H1 (cell line): ENCODE data around the gene SPIB. TPM values are rescaled to one million over a fixed set of nuclear protein-coding genes. Genes with fewer than 3 reads are reported as not detected.
A peak's percentile ranks its signal among the peaks of the same experiment; 100 is the strongest.

Experiments used
- CTCF ChIA-PET: fragments of 300-600 bp; sonication (Branson Sonifier 250); formaldehyde crosslinking; loops from one replicate; lab custom pipeline; 2021; ENCODE audit not compliant: partially characterized antibody; lab: Charles Lee
- POLR2A ChIA-PET: fragments of 300-600 bp; sonication (Branson Sonifier 250); formaldehyde crosslinking; loops from one replicate; lab custom pipeline; 2021; ENCODE audit warnings: inconsistent platforms; ENCODE audit not compliant: partially characterized antibody; lab: Charles Lee
- DNase-seq, 2 experiments: peaks; one replicate each; pipeline versions ENCODE4 v3.0.0 to v3.0.0-alpha.2; 2010 to 2022; ENCODE audit warnings: low spot score in 2 of 2, low read depth in 1 of 2, mixed read lengths in 1 of 2
- FAIRE-seq: peaks from 2 replicates; lab custom pipeline; 2011; peaks lifted over from hg19 to GRCh38; lab: Jason Lieb, UNC
- H2AFZ ChIP-seq: 2 replicates; pipeline ENCODE4 v1.8.1; 2012; ENCODE audit warnings: low read length, inconsistent platforms
- H2AK5ac ChIP-seq: 2 replicates; pipeline ENCODE4 v1.6.1; 2013; ENCODE audit warnings: low read depth, low read length
- H2BK120ac ChIP-seq: replicated peaks from 2 replicates; pipeline ENCODE3; 2013; ENCODE audit warnings: low read depth, low read length, inconsistent platforms
- H2BK12ac ChIP-seq: 2 replicates; pipeline ENCODE4 v1.6.1; 2013; ENCODE audit warnings: low read depth, low read length
- H2BK15ac ChIP-seq: 2 replicates; pipeline ENCODE4 v1.6.1; 2013; ENCODE audit warnings: low read length
- H2BK20ac ChIP-seq: 2 replicates; pipeline ENCODE4 v1.6.1; 2013; ENCODE audit warnings: low read length
- H2BK5ac ChIP-seq: 2 replicates; pipeline ENCODE4 v1.6.1; 2013; ENCODE audit warnings: low read depth, low read length
- H3K14ac ChIP-seq: 2 replicates; pipeline ENCODE4 v1.6.1; 2013; ENCODE audit warnings: inconsistent platforms; ENCODE audit not compliant: insufficient read length
- H3K18ac ChIP-seq: 2 replicates; pipeline ENCODE4 v1.6.1; 2013; ENCODE audit warnings: low read length; ENCODE audit errors: extremely low read depth
- H3K23ac ChIP-seq: 2 replicates; pipeline ENCODE4 v1.6.1; 2013; ENCODE audit warnings: inconsistent platforms; ENCODE audit not compliant: insufficient read length
- H3K23me2 ChIP-seq: 2 replicates; pipeline ENCODE4 v1.6.1; 2013; ENCODE audit warnings: low read depth, low read length
- H3K27ac ChIP-seq: 2 replicates; pipeline ENCODE4 v1.6.1; 2011; ENCODE audit warnings: low read depth, low read length, inconsistent platforms
- H3K27me3 ChIP-seq, 4 experiments: replicated peaks in 1 of 4; 1 replicate in 1 of 4; 2 replicates in 3 of 4; pipeline versions ENCODE4 v1.6.1 to v1.8.1; 2011 to 2013; ENCODE audit warnings: low read length in 3 of 4, mild to moderate bottlenecking in 3 of 4, inconsistent platforms in 2 of 4, mixed read lengths in 2 of 4, moderate library complexity in 1 of 4; ENCODE audit not compliant: control insufficient read depth in 3 of 4, insufficient read depth in 3 of 4; ENCODE audit errors: extremely low read depth in 1 of 4
- H3K36me3 ChIP-seq, 4 experiments: 2 replicates each; pipeline versions ENCODE4 v1.6.1 to v1.8.1; 2011 to 2013; ENCODE audit warnings: mild to moderate bottlenecking in 4 of 4, low read length in 3 of 4, moderate library complexity in 2 of 4, control low read depth in 1 of 4, inconsistent platforms in 1 of 4; ENCODE audit not compliant: insufficient read depth in 4 of 4, control insufficient read depth in 2 of 4
- H3K4ac ChIP-seq: replicated peaks from 2 replicates; pipeline ENCODE3; 2013; ENCODE audit warnings: low read length, low read depth, mixed read lengths, inconsistent platforms; ENCODE audit not compliant: insufficient read length
- H3K4me1 ChIP-seq, 4 experiments: replicated peaks in 1 of 4; 1 replicate in 1 of 4; 2 replicates in 3 of 4; pipeline versions ENCODE4 v1.6.1 to v1.8.1; 2011 to 2013; ENCODE audit warnings: low read length in 3 of 4, inconsistent platforms in 2 of 4, mixed read lengths in 1 of 4; ENCODE audit not compliant: insufficient read depth in 4 of 4, control insufficient read depth in 3 of 4
- H3K4me2 ChIP-seq, 2 experiments: 2 replicates each; pipeline versions ENCODE4 v1.6.1 to v1.8.1; 2011 to 2013; ENCODE audit warnings: low read depth in 2 of 2, low read length in 2 of 2, control low read depth in 1 of 2, inconsistent platforms in 1 of 2, mild to moderate bottlenecking in 1 of 2; ENCODE audit not compliant: insufficient read depth in 1 of 2
- H3K4me3 ChIP-seq, 4 experiments: fragments of 200-600, 300-600 bp in 1 of 4; sonication (generic), shearing (Covaris generic), sonication (Bioruptor Twin) in 1 of 4; 2 replicates each; pipeline versions ENCODE4 v1.5.1 to v1.8.1; 2011 to 2016; ENCODE audit warnings: low read length in 4 of 4, low read depth in 3 of 4, control low read depth in 2 of 4, inconsistent platforms in 2 of 4, mild to moderate bottlenecking in 2 of 4, mixed read lengths in 1 of 4, moderate library complexity in 1 of 4; ENCODE audit not compliant: insufficient read depth in 2 of 4; ENCODE audit errors: extremely low read depth in 1 of 4
- H3K56ac ChIP-seq: replicated peaks from 2 replicates; pipeline ENCODE3; 2013; ENCODE audit warnings: low read depth, mild to moderate bottlenecking, mixed read lengths, low read length, inconsistent platforms; ENCODE audit not compliant: insufficient read length
- H3K79me1 ChIP-seq: 2 replicates; pipeline ENCODE4 v1.6.1; 2013; ENCODE audit warnings: low read depth, low read length, control low read depth
- H3K79me2 ChIP-seq, 2 experiments: 2 replicates each; pipeline versions ENCODE4 v1.6.1 to v1.8.1; 2012 to 2013; ENCODE audit warnings: low read length in 2 of 2, mild to moderate bottlenecking in 2 of 2, inconsistent platforms in 1 of 2; ENCODE audit not compliant: insufficient read depth in 2 of 2, control insufficient read depth in 1 of 2
- H3K9ac ChIP-seq, 4 experiments: replicated peaks in 1 of 4; 1 replicate in 1 of 4; 2 replicates in 3 of 4; pipeline versions ENCODE4 v1.6.1 to v1.8.1; 2011 to 2013; ENCODE audit warnings: low read depth in 3 of 4, low read length in 3 of 4, control low read depth in 2 of 4, mild to moderate bottlenecking in 2 of 4, moderate library complexity in 2 of 4, inconsistent platforms in 1 of 4; ENCODE audit errors: extremely low read depth in 1 of 4
- H3K9me3 ChIP-seq, 2 experiments: 2 replicates each; pipeline versions ENCODE4 v1.6.1 to v1.8.1; 2012 to 2013; ENCODE audit warnings: mild to moderate bottlenecking in 2 of 2, moderate library complexity in 2 of 2, control low read depth in 1 of 2, inconsistent platforms in 1 of 2, low read depth in 1 of 2, low read length in 1 of 2, mixed read lengths in 1 of 2; ENCODE audit not compliant: insufficient read depth in 2 of 2
- H4K20me1 ChIP-seq, 2 experiments: replicated peaks in 1 of 2; 2 replicates each; pipeline versions ENCODE3 to v1.8.1; 2011 to 2013; ENCODE audit warnings: inconsistent platforms in 2 of 2, low read length in 2 of 2, mild to moderate bottlenecking in 1 of 2; ENCODE audit not compliant: insufficient read depth in 2 of 2, control insufficient read depth in 1 of 2
- H4K5ac ChIP-seq: 2 replicates; pipeline ENCODE4 v1.6.1; 2013; ENCODE audit warnings: low read length, low read depth, mixed read lengths, inconsistent platforms; ENCODE audit not compliant: insufficient read length
- H4K8ac ChIP-seq: 2 replicates; pipeline ENCODE4 v1.8.0; 2013; ENCODE audit warnings: mild to moderate bottlenecking, moderate library complexity, low read length, inconsistent platforms; ENCODE audit not compliant: insufficient read depth; ENCODE audit errors: extremely low read depth
- H4K91ac ChIP-seq: replicated peaks from 2 replicates; pipeline ENCODE3; 2013; ENCODE audit warnings: low read length, mixed read lengths, inconsistent platforms; ENCODE audit not compliant: insufficient read length
- KDM1A ChIP-seq: fragments of 200-600, 300-600 bp; sonication (generic); IDR thresholded peaks from 2 replicates; pipeline ENCODE4 v1.7.1; 2016; ENCODE audit warnings: mild to moderate bottlenecking, low read length, borderline replicate concordance
- SIN3A ChIP-seq, 2 experiments: IDR thresholded peaks in 1 of 2; conservative IDR thresholded peaks in 1 of 2; 2 replicates each; pipeline ENCODE4 v1.6.1; 2011 to 2012; ENCODE audit warnings: low read length in 2 of 2, improper control_type of control experiment in 1 of 2, low read depth in 1 of 2, mild to moderate bottlenecking in 1 of 2
- WGBS, 2 experiments: shearing (Covaris generic) in 1 of 2; methylation state at CpG; one replicate each; pipeline versions ENCODE4 v1.1.6 to v1.1.7; 2013 to 2015; ENCODE audit warnings: low lambda C conversion rate in 2 of 2, mixed read lengths in 2 of 2, inconsistent platforms in 1 of 2, low coverage in 1 of 2, missing lambda C conversion rate in 1 of 2; ENCODE audit not compliant: insufficient replicate concordance in 2 of 2, insufficient coverage in 1 of 2, insufficient read length in 1 of 2; ENCODE audit errors: extremely low coverage in 1 of 2, missing lambda C conversion rate in 1 of 2; 5-methylcytosine and 5-hydroxymethylcytosine counted together
- polyA plus RNA-seq, 7 experiments: library from polyadenylated mRNA; depleted of rRNA in 3 of 7; stranded (reverse) in 5 of 7; unstranded in 2 of 7; fragments of >200 nt in 5 of 7; fragments of 200-250 nt in 2 of 7; gene quantifications; 1 replicate in 5 of 7; 2 replicates in 1 of 7; 4 replicates in 1 of 7; pipeline versions ENCODE4 v1.2.1 to v1.2.3, GENCODE V29; 2011 to 2013; ENCODE audit warnings: missing spikeins in 2 of 7, mixed read lengths in 2 of 7
- total RNA-seq: library from RNA; stranded (reverse); fragmentation: NEBNext Ultra II Directional; extraction: Animal tissue kit (Norgen Biotek cat#: 25700); gene quantifications from 2 replicates; pipeline ENCODE4 v1.2.1, GENCODE V29; 2021

The SPIB gene
- total and polyA plus RNA-seq, 2 of the 8 experiments (the other 6 are each of a cell fraction or from before 2014, with no cell fraction given), result 11.1 to 17.4 TPM

GRCh38 chr19:50450369-50451222 is 31.9 kb downstream of the SPIB start:
- H3K14ac ChIP-seq, result no peak overlapping the region
- H4K8ac ChIP-seq, result no peak overlapping the region
- DNase-seq (no peak), FAIRE-seq (no peak)
- H3K4ac ChIP-seq, result no peak overlapping the region
- H3K27me3 ChIP-seq, result no peaks in the 10 kb centered on the region; a peak in 2 of 7 replicates
- no peak overlapping the region for H4K5ac ChIP-seq
- no peaks in the 10 kb centered on the region for H3K79me1 ChIP-seq
- no peak overlapping the region for H3K18ac ChIP-seq
- H2BK12ac ChIP-seq, result no peak overlapping the region
- peaks cover under 1% of the 10 kb centered on the region; the same call in 1 of the 2 replicates for H3K23me2 ChIP-seq
- H3K4me1 ChIP-seq, result peaks cover 0 to 7% (median 0%) of the 10 kb centered on the region in 4 experiments; a peak in 1 of 7 replicates
- H2BK20ac ChIP-seq, result no peak overlapping the region
- H3K4me2 ChIP-seq, result no peak overlapping the region; a peak in 1 of 4 replicates
- no peaks in the 10 kb centered on the region for H3K79me2 ChIP-seq
- no peak overlapping the region for H3K4me3 ChIP-seq
- H4K20me1 ChIP-seq, result no peaks in the 10 kb centered on the region
- no peak overlapping the region for H3K9ac ChIP-seq
- H3K23ac ChIP-seq, result no peak overlapping the region
- no peak overlapping the region for H2AK5ac ChIP-seq
- H3K36me3 ChIP-seq, result no peaks in the 10 kb centered on the region
- 85% methylated on average over 23 of the region's 30 CpGs; no CpG with 5 or more reads in 1 of the 2 experiments for WGBS, 2 experiments
- no peaks in the 10 kb centered on the region for H3K9me3 ChIP-seq
- H3K56ac ChIP-seq, result no peak overlapping the region
- H2BK15ac ChIP-seq, result no peak overlapping the region
- H2AFZ ChIP-seq, result no peak overlapping the region
- ChIA-PET POLR2A (no interaction called here), CTCF (interaction anchor here (0.6 to 3.7 kb wide), 6 partner anchors 10 to 94 kb away, joined by 3 to 14 read pairs (median 4); no protein-coding TSS in a partner anchor)
- H2BK120ac ChIP-seq, result no peak overlapping the region
- H4K91ac ChIP-seq, result peak overlapping the region; percentile 34
- no peak overlapping the region for H3K27ac ChIP-seq
- TF ChIP-seq SIN3A (conservative IDR thresholded peaks at IDR 0.05 in 1 of 2, IDR thresholded peaks at IDR 0.05 in 1 of 2; ENCODE audit: low read depth in 1 of 2, low read length in 2 of 2), result no peak
- peak; percentile 30; the same call in 1 of the 2 replicates for TF ChIP-seq KDM1A
- H2BK5ac ChIP-seq, result peak overlapping the region; percentile 47; the same call in 1 of the 2 replicates
